Activated B cell treated with CpG ODN at 0.5 μM for 24 hours (primary cell): ENCODE results near the gene EPS8L1. TPM values are rescaled to one million over a fixed set of nuclear protein-coding genes. Genes with fewer than 3 reads are reported as not detected.

Experiments used
- ATAC-seq: fragments of 200-7000 bp; cut with Tn5 transposase; one replicate; pipeline ENCODE4 v1.10.0; 2021; ENCODE audit warnings: low read depth, mild to moderate bottlenecking, moderate library complexity
- CTCF ChIA-PET: fragments of 350-600 bp; sonication (Branson Sonifier 250); formaldehyde crosslinking; loops from one replicate; lab custom pipeline; 2021; ENCODE audit warnings: antibody characterized with exemption; lab: Charles Lee
- POLR2A ChIA-PET: fragments of 350-600 bp; sonication (Branson Sonifier 250); formaldehyde crosslinking; loops from one replicate; lab custom pipeline; 2021; ENCODE audit warnings: antibody characterized with exemption; lab: Charles Lee
- DNase-seq: peaks from one replicate; pipeline ENCODE4 v3.0.0; 2022
- H3K27ac Mint-ChIP-seq: one replicate; pipeline ENCODE4 v1.8.0; 2020; ENCODE audit warnings: mixed read lengths
- H3K27me3 Mint-ChIP-seq: one replicate; pipeline ENCODE4 v1.8.0; 2021; ENCODE audit warnings: mixed read lengths
- H3K36me3 Mint-ChIP-seq: one replicate; pipeline ENCODE4 v1.8.0; 2021; ENCODE audit warnings: low read depth, mixed read lengths
- H3K4me1 Mint-ChIP-seq: one replicate; pipeline ENCODE4 v1.8.0; 2021; ENCODE audit warnings: mixed read lengths
- H3K4me3 Mint-ChIP-seq: one replicate; pipeline ENCODE4 v1.8.0; 2020; ENCODE audit warnings: mild to moderate bottlenecking, mixed read lengths
- H3K9me3 Mint-ChIP-seq: one replicate; pipeline ENCODE4 v1.8.0; 2020; ENCODE audit warnings: mixed read lengths
- CTCF ChIP-seq: fragments of 200-600 bp; IDR thresholded peaks from one replicate; pipeline ENCODE4 v1.8.0; 2022; ENCODE audit warnings: antibody characterized with exemption, mild to moderate bottlenecking
- intact Hi-C: fragments of 100-400 bp; cut with micrococcal nuclease; formaldehyde crosslinking; loops from one replicate; pipeline ENCODE4 v1.15.1; 2024
- total RNA-seq: library from RNA; stranded (reverse); gene quantifications from 2 replicates; pipeline ENCODE4 v1.2.3, GENCODE V29; 2022

EPS8L1 gene
- total RNA-seq, 1 donor from 2014 or later: 0.38 TPM

GRCh38 chr19:55098716-55099556 lies 23.3 kb downstream of the EPS8L1 start:
- no peaks in the 10 kb centered on the region for H3K9me3 Mint-ChIP-seq
- H3K27ac Mint-ChIP-seq: no peak overlapping the region
- ChIA-PET CTCF (no interaction called here), POLR2A (interaction anchor here (1.2 kb wide), 1 partner anchor 9 kb away, joined by 6 read pairs; no protein-coding TSS in a partner anchor)
- TF ChIP-seq CTCF: no peak
- ATAC-seq (no peak), DNase-seq (no peak)
- no peaks in the 10 kb centered on the region for H3K27me3 Mint-ChIP-seq
- intact Hi-C loops: no loop called here
- H3K36me3 Mint-ChIP-seq: peaks cover 50% of the 10 kb centered on the region
- no peak overlapping the region for H3K4me3 Mint-ChIP-seq
- peaks cover 6% of the 10 kb centered on the region for H3K4me1 Mint-ChIP-seq

DNA sequence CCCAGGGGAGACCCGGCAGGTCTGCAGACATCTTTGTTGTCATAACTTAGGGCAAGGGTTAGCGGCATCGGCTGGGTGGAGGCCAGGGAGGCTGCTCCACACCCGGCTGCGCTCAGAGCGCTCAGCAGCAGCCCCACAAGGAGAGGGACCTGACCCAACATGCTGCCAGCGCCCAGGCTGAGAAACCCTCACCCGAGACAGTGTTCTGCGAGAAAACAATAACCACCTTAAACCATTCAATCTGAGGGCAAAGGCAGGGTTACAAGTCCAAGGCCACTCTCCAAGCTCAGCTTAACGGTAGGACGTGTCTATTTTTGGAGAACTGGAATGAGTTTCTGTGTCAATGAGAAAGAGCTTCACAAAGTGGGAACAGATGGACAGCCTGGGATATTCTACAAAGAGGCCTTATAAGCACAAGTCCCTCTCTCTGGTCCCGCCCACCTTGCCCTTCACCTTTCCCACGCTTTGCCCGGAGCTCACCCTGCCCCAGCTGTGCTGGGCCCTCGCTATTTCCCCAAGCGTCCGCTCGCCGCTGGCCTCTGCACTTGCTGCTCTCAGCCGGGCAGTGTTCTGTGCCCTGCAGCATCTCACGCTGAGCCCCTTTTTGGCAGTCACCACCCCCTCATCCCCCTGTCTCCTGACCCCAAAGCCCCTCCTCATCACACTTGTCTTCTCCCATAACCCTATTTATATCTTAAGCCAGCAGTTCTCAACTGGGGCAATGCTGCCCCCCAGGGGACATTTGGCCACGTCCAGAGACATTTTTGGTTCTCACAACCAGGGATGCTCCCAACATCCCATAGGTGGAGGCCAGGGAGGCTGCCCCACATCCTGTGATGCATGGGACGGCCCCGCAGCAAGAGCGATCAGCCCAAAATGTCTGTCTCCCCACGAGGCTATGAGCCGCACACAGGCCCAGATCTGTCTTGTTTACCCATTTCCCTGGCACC lies 24.2 kb downstream of the EPS8L1 start:
- ChIA-PET POLR2A (no interaction called here), CTCF (no interaction called here)
- ATAC-seq (no peak), DNase-seq (no peak)
- Mint-ChIP-seq H3K36me3 (peaks cover 46% of the 10 kb centered on the region), H3K27me3 (no peaks in the 10 kb centered on the region), H3K9me3 (no peaks in the 10 kb centered on the region), H3K4me3 (no peak overlapping the region), H3K27ac (no peak overlapping the region), H3K4me1 (peaks cover 6% of the 10 kb centered on the region)
- TF ChIP-seq CTCF: no peak
- intact Hi-C loops: no loop called here

- intact Hi-C loops: no loop called here
These were observed 25.6 kb downstream of the EPS8L1 start for GRCh38 chr19:55101261-55101660.

GRCh38 chr19:55103190-55103589 lies 27.5 kb downstream of the EPS8L1 start:
- Mint-ChIP-seq H3K4me3 (no peak overlapping the region), H3K36me3 (peaks cover 52% of the 10 kb centered on the region), H3K4me1 (peaks cover 1% of the 10 kb centered on the region), H3K9me3 (no peaks in the 10 kb centered on the region), H3K27ac (no peak overlapping the region), H3K27me3 (no peaks in the 10 kb centered on the region)
- ChIA-PET CTCF (no interaction called here), POLR2A (no interaction called here)
- DNase-seq: no peak
- no peak for TF ChIP-seq CTCF
- intact Hi-C loops: no loop called here
- no peak for ATAC-seq

More at GRCh38 chr19:55101261-55101660, 25.6 kb downstream of the EPS8L1 start:
- DNase-seq (no peak), ATAC-seq (no peak)
- no peak overlapping the region for H3K27ac Mint-ChIP-seq
- CTCF ChIA-PET: no interaction called here
- H3K36me3 Mint-ChIP-seq: peaks cover 50% of the 10 kb centered on the region
- peaks cover 6% of the 10 kb centered on the region for H3K4me1 Mint-ChIP-seq
- H3K27me3 Mint-ChIP-seq: no peaks in the 10 kb centered on the region
- no peak for TF ChIP-seq CTCF
- H3K4me3 Mint-ChIP-seq: no peak overlapping the region
- no peaks in the 10 kb centered on the region for H3K9me3 Mint-ChIP-seq
- POLR2A ChIA-PET: no interaction called here

DNA sequence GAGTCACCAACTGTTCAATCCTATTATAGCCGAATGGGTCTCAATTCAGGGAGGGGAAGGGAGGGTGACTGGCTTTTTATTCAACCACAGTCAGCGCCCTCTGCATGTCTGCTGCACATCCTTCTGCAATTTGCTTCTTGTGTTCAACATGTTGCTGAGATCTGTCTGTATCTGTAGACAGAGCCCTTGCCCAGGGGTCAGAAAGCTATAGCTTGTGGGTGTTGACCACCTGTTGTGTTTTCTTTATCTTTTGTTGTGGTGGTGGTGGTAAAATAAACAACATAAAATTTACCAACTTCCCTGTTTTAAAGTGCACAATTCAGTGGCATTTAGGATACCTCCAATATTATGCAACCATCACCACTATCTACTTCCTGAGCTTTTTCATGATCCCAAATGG lies 29.6 kb downstream of the EPS8L1 start:
- Mint-ChIP-seq H3K9me3 (no peaks in the 10 kb centered on the region), H3K4me1 (no peaks in the 10 kb centered on the region), H3K27me3 (no peaks in the 10 kb centered on the region), H3K36me3 (peaks cover 60% of the 10 kb centered on the region), H3K27ac (no peak overlapping the region), H3K4me3 (no peak overlapping the region)
- no peak for ATAC-seq
- TF ChIP-seq CTCF: no peak
- no peak for DNase-seq
- POLR2A ChIA-PET: no interaction called here
- CTCF ChIA-PET: no interaction called here
- intact Hi-C loops: no loop called here
